HG02884 (cell line): ENCODE data around the gene KHK.

ENCODE experiments used
- ATAC-seq: cut with Tn5 transposase; IDR thresholded peaks from one replicate; pipeline ENCODE4 v1.9.1; 2021; ENCODE audit warnings: mild to moderate bottlenecking, moderate library complexity; ENCODE audit not compliant: unreplicated experiment

KHK gene

DNA sequence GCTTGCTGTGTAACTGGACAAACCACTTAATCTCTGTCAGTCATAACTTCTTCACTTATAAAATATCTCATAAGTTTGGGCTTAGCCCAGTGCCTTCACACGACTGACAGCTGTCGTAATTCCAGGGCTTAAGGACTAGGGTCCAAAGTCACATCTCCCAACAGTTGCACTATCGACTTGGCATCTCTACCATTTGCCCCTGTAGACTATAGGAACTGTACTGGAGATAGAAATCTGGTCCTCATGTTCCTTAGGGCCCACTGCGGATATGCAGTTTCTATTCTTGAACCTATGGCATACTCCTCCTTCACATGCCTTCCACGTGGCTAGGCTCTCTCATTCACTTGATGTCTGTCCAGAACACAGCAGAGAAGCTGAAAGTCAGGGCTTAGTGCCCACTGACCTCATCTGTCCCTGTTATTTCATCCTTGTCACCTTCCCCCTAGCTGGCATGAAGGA is 39.7 kb downstream of the KHK start:
- ATAC-seq: no peak

DNA sequence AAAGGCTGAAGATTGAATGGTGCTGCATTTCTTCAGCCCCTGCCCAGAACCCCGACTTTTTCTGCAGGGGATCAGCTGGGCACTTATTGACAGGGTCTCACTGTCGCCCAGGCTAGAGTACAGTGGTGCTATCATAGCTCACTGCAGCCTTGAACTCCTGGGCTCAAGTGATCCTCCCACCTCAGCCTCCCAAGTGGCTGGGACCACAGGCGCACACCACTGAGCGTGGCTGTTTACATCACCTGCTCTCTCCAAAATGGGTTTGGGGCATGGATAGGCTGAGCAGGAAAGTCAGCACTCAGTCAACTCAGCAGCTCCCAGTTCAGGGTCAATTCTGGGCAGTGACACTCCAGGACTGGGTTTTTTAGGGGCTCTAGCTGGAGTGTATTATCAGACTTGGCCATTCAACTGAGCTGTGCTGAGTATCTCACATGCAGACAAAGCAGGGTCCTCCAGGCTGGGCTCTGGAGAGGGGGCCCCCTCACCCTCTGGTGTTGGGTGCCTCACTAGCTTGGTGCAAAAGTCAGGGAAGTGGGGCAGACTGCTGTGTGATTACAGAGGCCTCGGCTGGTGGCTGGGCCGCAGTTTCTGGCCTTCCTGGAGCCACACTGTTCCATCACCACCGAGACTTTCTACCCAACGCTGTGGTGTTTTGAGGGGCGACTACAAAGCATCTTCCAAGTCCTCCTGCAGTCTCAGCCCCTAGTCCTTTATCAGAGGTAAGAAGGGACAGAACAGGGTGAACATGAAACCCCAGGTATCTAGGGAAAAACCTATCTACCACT is 41.5 kb downstream of the KHK start:
- no peak for ATAC-seq

DNA sequence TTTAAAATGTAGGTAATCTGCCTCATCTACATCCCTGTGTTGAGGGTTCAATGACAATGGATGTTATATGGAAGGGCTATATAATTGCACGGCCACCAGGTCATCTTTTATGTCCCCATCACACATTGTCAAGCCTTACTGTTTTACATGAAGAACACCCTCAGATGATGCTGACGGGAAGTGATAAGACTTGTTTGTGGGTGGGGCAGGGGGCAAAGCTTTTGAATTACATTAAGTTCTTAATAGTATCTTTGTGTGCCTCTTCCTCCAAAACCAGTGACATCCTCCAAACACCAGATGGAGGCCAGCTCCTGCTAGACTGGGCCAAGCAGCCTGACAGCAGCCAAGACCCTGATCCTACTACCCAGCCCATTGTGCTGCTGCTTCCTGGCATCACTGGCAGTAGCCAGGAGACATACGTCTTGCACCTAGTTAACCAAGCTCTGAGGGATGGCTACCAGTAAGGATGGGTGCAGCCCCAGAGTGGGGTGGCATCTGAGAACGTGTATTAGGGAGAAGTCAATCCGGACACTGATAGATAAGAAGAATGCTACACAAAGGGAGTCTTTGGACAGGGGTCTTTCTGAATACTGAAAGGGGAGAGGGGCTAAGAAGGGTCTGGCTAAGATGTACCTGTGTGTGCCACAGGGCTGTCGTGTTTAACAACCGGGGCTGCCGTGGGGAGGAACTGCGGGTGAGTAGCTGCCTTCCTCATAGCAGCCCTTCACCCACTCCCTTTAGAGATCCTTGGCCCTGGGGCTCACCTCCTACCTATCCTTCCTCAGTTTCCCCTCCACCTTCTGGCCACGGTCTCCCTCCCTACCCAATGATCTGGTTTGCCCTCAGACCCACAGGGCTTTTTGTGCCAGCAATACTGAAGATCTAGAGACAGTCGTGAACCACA is 42.3 kb downstream of the KHK start:
- no peak for ATAC-seq

DNA sequence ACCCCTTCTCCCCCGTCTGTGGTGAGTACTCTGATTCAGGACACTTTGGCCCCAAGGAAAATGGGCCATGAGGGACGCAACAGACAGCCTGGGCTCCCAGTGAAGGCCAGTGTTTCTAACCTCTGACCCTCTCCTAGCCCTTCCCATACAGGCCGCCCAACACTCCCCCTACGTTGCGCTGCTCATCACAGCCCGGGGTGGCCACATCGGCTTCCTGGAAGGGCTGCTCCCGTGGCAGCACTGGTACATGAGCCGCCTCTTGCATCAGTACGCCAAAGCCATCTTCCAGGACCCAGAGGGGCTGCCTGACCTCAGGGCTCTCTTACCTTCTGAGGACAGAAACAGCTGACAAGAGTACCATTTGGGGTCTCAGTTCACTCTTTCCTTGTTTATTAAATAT is 43.8 kb downstream of the KHK start:
- ATAC-seq: no peak

DNA sequence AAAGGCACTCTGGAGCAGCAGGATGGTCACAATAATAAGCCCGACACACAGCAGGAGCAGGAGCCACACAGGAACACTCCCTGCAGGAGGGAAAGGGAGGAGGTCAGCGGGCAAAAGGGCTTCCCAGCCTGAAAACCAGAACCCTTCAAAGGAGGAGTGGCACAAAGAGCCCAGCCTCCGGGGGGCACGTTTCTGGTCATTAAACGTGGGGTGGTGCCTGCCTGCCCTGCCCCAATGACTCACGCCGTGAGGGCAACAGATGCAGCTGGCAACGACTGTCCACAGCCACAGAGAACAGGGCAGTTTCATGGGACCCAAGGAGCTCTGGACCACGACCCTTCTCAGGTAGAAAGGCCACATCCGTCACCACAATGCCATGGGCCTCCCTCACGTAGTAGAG is 44.9 kb downstream of the KHK start:
- ATAC-seq: no peak

DNA sequence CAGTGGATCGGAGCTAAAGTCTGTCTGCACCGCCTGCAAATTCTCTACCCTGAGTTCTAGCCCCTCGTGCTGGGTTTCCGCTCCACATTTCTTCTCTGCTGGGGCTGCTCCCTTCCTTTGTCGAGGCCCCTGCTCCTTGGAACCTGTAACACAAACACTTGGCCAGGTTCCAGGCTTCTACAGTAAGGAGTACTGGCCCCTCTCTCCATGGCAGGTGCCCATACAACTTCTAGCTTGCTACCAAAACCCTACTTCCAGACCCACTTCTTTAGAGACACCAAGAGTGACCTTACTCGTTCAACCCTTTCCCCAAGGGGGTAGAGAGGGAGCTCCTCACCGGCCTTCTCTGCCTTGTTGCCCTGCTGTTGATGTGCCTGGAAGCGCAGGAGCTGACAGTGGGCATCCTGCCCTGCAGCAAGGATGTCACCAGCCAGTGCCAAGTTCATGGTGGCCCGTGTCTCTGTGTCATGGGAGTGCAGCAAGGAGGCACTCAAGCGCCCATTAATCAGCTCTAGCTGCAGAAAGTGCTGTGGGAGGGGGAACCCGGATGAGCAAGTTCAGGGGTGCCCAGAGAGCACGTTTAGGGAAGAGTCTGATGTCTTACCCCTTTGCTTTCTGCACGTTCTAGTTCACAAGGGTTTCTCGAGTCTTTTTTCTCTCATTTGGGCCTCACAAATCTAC is 46.8 kb downstream of the KHK start:
- no peak for ATAC-seq

DNA sequence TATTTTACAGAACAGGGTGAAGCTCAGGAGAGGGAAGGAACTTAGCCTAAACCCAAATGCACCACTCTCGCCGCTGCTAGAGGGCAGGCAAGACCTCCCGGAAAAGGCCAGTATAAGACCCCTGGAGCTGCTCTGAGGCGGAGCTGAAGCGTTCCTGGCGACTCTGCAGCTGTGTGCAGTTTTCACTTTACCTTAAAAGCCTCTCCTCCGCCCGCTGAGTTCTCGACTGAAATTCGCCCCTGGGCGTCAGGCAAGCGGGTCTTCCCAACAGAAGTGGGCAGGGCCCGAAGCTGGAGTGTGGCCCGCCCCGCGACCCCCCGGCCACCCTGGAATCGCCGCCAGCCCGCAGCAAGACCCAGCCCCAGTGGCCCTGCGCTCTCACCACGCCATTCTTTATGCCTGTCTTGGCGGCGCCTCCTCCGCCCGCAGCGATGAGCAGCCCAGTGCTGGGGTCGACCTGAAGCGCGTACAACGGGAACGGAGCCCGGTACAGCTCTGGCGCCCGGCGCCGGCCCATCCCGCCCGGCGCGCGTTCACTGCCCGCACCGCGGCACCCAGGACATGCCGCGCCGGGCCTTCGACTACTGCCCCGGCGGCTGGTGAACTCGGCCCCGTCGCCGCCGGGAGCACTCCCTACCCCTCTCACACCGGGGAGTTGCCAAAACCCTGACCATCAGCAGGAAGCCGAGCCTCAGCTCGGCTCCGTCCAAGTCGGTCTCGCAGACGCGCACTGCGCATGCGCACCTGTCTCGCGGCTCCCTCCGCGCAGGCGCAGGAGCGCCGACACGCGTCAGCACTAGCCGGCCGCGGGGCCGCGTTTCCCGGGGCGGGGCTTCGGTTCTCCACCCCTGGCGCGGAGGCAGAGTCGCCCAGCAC is 47.6 kb downstream of the KHK start, which contains the start of gene PREB:
Gene PREB, minus strand, starts transcription at position 732 of the 876 bp plus-strand sequence. Its CDS starts 215 bp downstream, at position 517.
- ATAC-seq: peak; percentile 71

DNA sequence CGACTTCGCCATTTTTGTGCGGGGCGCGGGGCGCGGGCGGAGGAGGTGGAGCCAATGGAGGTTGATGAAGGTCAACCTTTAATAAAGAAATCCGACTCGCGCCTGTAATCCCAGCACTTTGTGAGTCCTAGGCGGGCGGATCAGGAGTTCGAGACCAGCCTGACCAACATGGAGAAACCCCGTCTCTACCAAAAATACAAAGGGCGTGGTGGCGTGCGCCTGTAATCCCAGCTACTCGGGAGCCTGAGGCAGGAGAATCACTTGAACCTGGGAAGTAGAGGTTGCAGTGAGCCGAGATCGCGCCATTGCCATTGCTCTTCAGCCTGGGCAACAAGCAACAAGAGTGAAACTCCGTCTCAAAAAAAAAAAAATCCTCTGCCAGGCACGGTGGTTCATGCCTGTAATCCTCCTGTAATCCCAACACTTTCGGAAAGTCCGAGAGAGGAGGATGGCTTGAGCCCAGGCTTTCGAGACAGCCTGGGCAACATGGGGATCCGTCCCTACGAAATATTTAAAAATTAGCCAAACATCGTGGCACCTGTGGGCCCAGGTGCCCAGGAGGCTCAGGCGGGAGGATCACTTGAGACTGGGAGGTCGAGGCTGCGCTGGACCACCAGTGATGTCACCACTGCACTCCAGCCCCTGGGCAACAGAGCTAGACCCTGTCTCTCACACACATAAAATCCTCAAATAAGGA is 48.4 kb downstream of the KHK start:
- no peak for ATAC-seq

DNA sequence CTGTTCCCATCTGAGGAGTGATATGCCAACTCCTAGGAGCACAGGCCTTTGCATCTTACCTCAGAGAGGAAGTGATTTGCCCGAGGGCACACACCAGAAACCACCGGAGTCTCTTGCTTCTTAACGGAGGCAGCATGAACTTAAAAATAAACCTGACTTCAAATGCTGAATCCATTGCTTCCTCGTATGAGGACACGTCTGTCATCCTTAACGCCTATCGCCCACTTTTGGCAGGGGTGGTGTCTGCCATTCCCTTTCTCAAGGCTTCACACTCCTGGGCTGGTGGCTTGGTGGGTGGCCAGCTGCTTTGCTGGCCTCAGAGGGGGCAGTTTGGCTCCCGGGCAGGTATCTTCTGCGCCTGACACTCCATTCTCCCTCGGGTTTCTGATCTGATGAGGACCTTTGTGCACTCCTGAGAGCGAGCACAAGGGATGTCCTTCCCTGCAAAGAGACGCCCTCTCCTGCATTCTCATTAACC is 48.9 kb downstream of the KHK start:
- ATAC-seq: no peak

DNA sequence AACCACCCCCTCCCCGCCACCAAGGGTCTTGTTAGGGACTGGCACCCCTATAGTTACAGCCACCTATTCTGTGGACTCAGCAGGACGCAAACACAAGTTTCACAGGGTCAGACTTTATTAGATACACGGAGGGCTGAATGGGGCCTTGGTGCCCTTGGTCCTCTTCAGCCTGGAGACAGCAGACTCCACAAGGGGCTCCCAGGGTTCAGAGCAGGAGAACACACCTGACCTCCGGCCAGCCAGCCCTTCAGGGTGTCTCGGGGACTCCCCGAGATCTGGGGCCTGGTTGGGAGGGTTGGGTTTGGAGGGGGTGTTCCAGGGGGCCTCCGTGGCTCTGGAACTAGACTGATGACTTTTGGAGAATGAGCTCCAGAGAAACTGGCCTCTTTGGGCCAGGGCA is 50.2 kb downstream of the KHK start:
- ATAC-seq: no peak

DNA sequence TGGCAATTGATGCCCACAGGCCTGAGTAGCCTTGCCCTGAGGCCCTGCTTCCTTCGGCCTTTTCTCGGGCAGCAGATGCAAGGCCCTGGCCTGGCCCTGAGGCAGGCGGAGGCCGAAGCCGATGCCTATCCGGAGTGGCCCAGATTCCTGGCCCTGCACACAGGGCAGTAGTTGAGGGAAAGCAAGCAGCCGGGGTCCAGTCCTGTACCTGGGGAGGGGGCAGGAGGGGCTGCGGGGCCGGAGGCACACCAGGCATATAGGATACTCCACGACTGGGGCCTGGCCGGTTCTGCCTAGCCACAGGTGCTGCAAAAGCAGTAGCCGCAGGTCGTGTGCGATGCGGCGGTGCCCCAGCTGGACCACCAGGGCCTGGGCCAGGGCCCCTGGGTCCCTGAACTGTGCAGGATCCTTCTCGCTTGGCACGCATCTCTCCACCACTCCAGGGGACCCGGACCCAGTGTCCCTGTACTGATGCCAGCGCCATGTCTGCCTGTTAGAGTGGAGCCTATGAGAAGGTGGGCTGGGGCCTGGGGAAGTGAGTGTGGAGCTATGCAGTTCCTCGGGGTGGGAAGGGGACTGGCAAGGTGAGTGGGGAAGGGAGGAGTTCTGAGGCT is 50.9 kb downstream of the KHK start:
- no peak for ATAC-seq

DNA sequence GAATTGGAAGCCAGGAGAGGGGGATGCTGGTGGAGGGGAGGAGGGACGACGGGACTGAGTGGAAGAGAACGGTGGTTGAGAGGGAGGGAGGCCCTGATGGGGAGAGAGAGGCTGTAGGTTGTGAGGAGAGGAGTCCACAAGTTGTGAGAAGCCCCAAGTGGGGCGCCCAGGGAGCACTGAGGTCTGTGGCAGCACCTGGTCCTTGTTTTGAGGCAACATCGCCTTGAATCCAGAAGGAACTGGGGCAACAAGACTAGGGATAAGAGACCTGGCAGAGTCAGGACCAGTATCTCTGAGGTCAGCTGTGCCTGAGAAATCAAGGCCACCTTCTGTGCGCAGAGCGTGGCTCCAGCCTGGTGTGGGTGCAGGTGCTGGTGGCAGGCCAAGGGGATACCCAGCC is 51.5 kb downstream of the KHK start:
- ATAC-seq: no peak

DNA sequence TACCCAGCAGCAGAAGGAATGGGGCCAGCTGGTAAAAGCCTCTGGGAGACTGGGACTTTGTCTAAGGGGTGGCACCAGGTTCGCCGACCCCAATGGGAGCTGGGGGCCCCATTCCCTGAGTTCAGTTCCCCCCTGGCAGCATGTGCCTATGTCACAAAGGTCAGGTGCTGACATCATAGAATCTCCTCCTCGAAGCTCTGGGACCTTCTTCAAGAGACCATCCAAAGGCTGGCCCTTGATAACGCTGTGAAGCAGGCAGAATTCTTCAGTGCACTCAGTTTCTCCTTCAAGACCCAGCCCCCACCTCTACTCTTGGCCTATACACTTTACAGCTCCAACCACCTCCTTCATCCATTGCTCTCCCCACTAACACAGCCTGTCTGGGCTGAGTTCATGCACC is 52.7 kb downstream of the KHK start, which contains the start of gene PRR30:
Gene PRR30, minus strand, starts transcription at position 101 of the 400 bp plus-strand sequence. CDS start 1,081 bp downstream, outside the sequence.
- no peak for ATAC-seq

DNA sequence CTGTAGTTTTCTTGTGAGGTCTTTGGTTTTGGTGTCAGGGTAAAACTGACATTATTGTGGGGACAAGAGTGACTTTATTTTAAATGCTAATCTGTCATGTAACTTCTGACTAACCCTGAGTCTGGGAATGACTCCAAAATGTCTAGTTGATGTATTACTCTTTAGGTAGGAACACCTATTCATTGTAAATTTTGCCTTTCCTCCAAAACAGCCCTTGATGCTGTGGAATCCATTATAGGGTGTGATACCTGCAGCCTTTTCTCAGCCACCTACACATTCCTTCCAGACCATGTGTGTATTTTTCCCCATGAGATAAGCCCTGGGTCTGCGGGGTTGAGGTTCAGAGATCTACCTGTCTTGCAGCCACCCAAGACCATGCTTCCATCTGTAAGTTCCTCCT is 56.7 kb downstream of the KHK start:
- no peak for ATAC-seq

DNA sequence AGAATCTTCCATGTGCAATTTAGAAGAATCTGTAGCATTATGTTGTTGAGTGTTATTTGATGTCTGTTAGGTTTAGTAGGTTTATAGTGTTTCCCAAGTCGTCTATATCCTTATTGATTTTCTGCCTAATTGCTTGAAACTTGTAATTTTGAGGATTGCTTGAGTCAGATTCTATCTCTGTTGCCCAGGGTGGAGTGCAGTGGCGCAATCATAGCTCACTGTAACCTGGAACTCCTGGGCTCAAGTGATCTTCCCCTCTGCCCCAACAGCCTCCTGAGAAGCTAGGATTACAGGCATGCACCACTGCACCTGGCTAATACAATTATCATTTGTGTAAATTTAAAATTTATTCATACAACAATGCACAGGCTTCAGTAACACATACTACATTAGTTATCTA is 59.1 kb downstream of the KHK start:
- no peak for ATAC-seq

DNA sequence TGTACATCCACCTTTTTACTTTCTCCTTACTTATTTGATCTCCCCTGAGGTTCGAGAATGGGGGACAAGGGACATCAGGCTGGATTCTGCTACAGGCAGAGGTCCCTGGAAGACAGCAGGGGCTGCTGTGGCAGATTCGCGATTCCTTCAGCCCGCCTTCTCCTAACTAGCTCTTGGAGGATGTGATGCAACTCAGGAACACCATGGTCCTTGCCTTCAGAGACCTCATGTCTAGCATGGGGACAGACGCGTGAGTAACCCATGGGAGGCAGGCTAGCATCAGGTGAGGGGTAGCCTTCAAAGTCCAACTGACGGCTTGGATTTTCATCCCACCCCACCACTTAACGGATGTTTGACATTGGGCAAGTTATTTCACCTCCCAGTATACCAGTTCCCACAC is 61.4 kb downstream of the KHK start:
- no peak for ATAC-seq

DNA sequence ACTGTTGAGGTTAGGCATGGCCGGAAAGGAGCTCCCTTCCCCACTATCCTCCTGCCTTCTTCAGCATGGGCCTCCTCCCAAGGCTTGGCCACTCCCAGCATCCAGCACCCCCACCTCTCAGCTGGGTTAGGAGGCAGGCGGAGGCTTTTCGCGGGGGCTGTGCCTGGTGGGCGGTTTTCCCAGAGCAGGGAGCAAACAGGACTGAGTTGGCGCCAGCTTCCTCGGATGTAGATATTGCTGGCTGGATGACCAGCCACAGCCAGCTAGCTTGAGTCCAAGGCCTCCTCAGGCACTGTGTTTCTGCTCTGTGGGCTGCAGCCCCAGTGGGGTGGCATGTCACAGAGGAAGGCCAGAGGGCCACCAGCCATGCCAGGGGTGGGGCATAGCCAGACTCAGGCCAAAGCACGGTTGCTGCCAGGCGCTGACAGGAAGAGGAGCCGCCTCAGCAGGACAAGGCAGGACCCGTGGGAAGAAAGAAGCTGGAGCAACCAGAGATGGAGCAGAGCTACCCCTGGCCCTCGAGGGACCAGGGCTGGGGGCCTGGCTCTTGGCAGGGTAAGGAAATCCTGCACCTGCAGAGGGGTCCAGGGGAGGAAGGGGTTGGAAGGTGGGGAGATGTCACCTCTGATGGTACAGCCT is 62.3 kb downstream of the KHK start, which contains the start of gene TCF23:
Gene TCF23, plus strand, starts transcription at position 204 of the 639 bp plus-strand sequence. Its CDS starts 130 bp downstream, at position 334.
- no peak for ATAC-seq
